HK-2 (cell line): ENCODE measurements around the gene MYO6.

ENCODE experiments used
- DNase-seq: peaks from one replicate; pipeline ENCODE4 v3.0.0-alpha.2; 2018; ENCODE audit not compliant: unreplicated experiment

MYO6 gene

DNA sequence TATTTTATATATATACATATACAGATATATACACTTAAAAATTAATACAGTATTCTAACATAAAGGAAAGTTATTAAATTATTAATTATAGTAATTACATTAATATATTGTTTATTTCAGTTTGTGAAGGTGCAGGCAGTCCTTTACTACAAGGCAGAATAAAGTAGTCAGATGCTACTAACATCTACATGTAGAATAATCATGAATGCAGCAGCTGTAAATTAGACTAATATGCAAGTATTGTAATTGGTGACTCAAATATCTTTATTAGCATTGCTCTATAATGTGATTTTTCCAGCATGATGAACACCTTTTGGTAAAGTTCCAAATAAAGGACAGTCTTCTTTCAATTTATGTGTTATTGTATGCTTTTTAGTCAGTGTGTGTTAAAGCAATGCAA is 17.3 kb downstream of the MYO6 start:
- DNase-seq, result no peak

DNA sequence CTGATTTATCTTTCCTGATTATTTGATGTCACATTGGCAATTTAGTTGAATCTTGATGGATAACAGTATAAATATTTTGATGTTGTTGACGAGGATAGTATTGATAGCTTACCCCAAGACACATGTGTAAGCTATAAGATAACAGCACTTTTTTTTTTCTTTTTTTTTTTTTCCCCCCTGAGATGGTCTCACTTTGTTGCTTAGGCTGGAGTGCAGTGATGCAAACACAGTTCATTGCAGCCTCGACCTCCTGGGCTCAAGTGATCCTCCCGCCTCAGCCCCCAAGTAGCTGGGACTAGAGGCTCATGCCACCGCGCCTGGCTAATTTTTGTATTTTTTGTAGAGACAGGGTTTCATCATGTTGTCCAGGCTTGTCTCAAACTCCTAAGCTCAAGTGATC is 21.8 kb downstream of the MYO6 start:
- DNase-seq, result no peak

DNA sequence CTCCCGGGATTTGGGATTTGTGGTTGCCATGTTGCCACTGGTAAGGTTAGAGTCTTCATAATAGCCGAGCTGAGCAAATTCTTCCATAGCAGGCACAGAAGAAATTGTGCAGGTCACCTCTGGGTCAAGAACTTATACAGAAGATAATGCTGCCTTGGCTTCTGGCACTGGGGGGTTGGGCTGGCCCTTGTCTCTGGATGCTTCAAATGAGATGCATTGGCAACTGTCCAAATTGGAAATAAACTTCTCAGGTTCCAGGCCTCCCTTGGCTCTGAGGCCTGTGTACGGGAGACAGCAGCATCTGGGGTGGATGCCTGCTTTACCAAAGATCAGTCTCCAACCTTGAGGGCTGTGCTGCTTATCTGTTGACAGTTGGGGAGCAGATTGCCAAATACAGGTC is 26.2 kb downstream of the MYO6 start:
- no peak for DNase-seq

DNA sequence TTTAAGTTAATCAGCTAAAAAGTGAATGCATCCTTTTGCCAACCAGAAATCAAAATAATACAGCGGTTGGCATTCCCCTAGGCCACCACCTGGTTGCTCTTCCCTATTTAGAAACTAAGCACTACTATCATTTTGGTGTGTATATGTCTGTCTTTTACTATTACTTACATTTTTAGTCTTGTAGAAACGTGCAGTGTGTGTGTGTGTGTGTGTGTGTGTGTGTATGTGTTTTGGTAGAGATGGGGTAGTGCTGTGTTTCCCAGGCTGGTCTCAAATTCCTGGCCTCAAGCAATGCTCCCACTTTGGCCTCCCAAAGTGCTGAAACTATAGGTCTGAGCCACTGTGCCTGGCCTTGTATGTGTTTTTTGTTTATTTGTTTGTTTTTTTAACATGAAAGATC is 27.4 kb downstream of the MYO6 start:
- DNase-seq, result no peak

DNA sequence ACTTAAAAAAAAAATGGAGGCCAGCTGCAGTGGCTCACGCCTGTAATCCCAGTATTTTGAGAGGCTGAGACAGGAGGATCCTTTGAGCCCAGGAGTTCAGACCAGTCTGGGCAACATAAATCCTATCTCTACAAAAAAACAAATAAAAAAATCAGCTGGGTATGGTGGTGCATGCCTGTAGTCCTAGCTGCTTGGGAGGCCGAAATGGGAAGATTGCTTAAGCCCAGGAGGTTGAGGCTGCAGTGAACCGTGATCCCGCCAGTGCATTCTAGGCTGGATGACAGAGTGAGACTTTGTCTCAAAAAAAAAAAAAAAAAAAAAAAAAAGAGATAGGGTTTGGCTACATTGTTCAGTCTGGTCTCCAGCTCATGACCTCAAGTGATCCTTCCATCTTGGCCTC is 29.7 kb downstream of the MYO6 start:
- DNase-seq, result no peak

DNA sequence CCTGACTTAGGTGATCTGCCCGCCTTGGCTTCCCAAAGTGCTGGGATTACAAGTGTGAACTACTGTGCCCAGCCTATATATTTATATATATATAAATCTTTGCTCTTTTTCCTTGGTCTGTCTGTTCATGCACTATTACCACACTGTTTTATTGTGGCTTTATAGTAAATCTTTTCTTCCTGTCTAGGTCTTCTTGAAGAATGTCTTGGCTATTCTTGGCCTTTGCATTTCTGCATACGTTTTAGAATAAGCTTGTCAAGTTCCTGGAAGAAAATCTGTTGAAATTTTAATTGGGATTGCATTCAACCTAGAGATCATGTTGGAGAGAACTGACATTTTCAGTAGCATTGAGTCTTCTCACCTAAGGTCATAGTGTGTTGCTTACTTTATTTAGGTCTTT is 37.1 kb downstream of the MYO6 start:
- no peak for DNase-seq

DNA sequence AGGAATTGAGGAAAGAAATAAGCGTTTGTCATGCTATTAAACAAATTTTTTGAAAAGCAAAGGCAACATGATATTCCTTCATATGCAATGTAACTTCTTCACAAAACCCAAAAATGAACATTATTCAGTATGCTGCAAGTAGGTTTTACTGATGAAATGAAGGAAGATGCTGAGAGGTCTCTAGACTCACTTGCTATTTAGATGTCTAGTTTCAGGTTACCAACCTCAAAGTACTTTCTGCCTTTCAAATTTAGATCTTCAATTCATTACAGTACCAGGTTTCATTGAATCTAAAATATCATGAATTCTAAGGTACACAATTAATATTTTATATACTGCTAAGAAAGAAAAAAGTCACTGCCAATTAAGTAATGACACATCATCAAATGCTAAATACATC is 39.9 kb downstream of the MYO6 start:
- no peak for DNase-seq

DNA sequence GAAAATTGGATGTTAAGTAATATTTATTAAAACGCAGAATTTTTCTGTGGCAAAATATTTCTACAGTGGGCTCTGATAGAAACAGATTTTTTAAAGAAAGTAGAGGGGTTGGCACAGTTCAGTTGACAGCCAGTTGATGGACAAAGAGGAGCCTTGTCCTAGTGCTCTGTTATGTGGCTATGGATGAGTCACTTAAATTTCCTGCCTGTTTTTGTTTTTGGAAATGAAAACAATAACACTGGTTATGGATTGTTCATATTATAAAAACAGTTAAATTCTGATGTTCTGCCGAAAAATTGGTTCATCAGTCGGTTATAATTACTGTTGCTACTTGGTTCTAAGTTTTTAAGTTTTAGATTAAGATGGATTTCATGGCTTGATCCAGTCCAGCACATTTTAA is 42.8 kb downstream of the MYO6 start:
- no peak for DNase-seq

DNA sequence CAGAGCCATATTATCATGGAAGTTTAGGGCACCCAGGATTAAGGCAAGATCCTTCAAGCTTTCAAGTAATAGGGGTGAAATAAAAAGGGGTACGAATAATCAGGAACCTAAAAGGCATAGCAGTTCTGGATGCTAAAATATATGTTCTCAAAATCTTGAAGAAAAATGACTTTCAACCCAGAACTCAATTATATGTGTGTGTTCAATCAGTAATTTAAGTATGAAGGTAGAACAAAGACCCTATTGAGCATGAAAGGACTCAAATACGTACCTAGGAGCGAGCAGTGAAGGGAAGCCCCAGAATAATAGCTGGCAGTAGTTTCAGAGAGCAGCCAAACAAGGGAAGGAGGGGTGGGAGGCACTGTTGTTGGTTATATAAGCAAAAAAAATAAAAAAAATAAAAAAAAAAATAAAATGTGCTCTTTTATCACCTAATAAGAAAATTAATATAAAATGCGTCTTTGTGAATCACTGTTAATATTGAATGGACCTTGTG is 45.4 kb downstream of the MYO6 start:
- DNase-seq, result no peak

DNA sequence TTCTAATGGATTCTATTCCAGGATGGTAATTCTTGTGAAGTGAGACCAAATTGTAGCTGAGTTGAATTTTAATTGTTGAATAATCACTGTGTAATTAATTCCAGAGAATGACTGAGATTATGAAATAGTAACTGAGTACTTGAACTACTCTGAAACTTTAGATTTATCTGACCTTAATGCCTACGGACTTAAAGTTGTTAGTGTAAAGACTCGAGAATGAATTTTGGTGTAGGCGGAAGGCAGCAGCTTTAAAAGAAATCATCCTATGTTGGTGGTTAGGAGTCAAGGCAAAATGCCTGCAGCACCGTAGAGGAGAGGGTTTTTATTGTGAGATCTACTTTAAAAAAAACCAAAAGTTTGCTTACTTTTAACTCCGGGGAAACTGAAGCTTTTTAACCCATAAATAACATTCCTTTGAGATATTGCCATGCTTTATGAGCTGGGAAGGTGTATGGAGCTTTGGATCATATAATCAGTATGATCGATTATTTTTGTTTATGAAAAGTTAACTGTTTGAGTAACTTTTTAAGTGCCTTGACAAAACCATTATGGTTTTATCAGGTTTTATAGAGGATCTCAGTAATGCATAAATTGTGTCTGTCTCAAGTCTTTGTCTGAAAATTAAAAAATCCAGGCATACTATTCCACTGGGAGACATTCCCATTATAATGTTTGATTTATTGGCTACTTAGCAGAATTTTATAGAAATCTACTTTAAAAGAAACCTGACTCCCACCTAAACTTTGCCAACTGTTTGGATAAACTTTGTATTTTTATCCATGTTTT is 46.1 kb downstream of the MYO6 start:
- no peak for DNase-seq

DNA sequence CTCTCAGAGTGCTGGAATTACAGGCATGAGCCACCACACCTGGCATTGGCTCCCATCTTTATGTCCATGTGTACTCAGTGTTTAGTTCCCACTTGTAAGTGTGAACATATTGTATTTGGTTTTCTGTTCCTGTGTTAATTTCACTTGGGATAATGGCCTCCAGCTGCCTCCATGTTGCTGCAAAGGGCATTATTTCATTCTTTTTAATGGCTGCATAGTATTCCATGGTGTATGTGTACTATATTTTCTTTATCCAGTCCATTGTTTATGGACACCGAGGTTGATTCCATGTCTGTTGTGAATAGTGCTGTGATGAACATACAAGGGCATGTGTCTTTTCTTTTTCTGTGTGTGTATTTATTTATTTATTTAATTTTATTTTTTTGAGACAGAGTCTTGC is 47.7 kb downstream of the MYO6 start:
- DNase-seq, result no peak

DNA sequence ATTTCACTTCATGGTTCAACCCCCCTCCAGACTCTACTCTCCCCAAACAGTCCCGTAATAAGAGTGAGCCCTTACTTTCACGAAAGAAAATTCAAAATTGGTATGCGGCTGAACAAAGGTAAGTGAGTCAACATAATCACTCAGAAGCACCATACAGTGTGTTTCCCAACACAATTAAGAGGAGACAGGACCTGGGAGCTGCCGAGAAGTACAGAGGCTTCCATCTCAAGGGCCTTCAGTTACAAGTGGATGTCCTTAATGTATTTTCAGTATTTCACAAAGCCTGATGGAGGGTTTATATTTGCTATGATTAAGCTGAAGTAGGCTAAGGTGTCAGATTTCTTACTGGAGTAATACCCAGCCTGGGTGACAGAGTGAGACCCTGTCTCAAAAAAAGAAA is 51.1 kb downstream of the MYO6 start:
- no peak for DNase-seq

DNA sequence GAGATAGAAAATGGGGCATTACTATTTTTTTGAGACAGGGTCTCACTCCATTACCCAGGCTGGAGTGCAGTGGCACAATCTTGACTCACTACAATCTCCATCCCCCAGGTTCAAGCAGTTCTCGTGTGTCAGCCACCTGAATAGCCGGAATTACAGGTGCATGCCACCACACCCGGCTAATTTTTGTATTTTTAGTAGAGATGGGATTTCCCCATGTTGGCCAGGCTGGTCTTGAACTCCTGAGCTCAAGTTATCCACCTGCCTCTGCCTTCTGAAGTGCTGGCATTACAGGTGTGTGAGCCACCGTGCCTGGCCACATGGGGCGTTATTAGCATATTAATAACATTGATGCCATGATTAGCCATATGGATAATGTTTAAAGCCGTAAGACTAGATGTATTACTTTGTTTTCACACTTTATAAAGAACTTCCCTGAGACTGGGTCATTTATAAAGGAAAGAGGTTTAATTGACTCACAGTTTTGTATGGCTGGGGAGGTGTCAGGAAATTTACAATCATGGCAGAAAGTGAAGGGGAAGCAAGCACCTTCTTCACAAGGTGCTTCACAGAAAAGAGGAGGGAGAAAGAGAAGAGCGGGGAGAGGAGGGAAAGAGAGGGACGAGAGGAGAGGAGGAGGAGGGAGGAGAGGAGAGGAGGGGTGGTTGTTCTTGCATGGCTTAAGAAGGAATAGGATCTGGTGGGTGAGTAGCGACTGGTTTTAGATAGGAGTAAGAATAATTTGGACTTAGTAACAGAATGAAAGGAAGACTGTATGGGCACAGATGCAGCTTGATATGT is 51.9 kb downstream of the MYO6 start:
- no peak for DNase-seq

DNA sequence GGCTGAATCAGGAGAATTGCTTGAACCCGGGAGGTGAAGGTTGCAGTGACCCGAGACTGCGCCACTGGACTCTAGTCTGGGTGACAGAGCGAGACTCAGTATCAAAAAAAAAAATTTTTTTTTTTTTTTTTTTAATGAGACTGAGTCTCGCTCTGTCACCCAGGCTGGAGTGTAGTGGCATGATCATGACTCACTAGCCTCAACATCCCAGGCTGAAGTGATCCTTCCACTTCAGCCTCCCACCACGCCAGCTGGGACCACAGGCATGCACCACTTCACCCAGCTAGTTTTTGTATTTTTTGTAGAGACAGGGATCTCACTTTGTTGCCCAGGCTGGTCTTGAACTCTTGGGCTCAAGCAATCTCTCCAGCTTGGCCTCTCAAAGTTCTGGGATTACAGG is 53.3 kb downstream of the MYO6 start:
- DNase-seq, result peak; percentile 70

DNA sequence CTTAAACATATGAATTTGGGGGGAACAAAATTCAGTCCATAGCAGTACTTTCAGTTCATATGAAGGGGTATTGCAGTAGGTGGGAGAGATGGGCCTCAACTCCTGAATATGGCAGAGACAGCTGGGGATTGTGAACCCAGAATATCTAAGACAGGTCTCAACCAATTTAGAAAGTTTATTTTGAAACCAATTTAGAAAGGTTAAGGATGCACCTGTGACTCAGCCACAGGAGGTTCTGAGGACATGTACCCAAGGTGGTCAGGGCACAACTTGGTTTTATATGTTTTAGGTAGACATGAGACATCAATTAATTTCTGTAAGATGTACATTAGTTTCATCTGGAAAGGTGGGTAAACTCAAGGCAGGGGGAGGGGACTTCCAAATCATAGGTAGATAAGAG is 59.5 kb downstream of the MYO6 start:
- DNase-seq, result no peak

DNA sequence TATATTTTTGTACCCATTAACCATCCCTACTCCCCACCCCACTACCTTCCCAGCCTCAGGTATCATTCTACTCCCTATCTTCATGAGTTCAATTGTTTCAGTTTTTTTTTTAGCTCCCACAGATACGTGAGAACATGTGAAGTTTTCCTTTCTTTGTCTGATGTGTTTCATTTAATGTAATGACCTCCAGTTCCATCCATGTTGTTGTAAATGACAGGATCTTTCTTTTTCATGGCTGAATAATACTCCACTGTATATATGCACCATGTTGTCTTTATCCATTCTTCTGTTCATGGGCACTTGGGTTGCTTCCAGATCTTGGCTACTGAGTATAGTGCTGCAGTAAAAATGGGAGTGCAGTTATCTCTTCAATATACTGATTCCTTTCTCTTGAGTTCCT is 63.5 kb downstream of the MYO6 start:
- DNase-seq, result no peak

DNA sequence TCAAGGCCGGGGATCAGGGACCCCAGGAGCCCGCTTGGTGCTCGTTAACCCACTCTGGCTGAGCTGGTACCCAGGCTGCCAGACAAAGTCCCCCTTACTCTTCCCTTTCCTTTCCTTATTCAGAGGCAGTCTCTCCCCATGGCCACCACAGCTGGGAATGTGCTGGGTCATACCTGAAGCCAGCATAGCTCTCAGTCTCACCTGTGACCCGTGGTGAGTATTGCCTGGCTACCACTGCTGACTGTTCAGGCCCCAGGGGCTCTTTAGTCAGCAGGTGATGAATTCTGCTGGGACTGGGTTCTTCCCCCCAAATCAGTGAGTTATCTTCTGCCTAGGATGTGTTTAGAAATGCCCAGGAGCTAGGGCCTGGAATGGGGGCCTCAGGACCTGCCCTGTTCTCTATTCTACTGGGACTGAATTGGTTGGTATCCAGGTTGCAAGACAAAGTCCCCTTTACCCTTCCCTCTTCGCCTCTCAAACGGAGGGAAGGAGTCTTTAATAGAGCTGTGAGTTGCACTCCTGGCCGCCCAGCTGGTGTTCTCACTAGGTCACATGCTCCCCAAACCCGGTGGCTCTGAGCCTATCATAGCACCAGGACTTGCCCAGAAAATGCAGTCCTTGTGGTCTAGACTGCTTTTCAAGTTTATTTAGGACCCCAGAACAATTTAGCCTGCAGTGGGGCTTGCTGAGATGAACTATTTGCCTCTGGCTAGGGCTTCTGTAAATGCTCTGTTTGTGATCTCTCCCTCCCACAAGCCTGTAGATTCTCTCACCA is 64.6 kb downstream of the MYO6 start:
- DNase-seq, result no peak

DNA sequence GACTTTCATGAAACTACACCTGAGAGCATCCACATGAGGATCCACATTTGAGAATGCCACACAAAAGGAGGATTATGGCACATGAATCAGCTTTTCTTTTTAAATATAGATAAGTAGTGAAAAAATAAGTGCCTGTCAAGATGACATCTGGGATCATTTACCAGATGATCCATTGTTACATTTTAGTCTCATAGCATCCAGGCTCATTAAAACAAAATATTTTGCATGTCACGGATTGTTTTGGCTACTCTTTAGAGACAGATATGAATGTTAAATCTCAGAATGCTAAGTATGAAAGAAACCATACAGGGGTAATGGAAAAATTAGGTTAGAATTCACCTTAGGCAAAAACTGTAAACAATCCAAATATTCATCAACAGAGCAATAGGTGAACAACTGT is 66.7 kb downstream of the MYO6 start:
- DNase-seq, result no peak

DNA sequence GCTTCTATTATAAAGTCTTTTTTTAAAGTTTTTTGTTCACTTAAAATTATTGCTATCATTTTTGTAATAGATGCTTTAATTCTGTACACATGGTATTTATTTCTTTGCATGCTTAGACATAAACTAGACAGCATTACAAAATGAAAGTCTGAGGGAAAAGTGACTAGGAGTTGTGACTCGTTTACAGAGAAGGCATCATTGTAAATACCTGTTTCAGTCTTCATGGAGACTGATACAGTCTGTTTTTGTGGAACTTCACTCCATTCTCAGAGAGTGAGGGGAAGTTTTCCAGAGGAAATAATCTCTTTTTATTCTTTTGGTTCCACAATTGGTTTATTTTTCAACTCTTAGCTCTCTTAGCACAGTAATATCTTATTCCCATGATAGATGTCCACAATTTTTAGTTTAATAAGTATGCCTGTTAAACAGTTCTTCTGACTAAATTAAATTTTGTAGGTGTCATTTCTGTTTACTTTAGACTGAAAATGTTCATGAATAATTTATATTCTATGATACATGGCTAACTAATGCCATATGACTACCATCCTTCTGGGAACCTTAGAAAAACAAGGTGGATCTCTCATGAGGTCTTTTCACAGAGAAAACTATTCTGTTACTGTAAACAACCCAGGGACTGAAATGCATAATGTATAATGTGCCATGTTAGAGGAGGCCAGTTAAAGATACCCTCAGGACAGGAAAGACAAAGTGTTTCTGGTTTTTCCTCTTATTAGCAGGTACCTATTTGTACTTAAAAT is 69.2 kb downstream of the MYO6 start:
- DNase-seq, result no peak

DNA sequence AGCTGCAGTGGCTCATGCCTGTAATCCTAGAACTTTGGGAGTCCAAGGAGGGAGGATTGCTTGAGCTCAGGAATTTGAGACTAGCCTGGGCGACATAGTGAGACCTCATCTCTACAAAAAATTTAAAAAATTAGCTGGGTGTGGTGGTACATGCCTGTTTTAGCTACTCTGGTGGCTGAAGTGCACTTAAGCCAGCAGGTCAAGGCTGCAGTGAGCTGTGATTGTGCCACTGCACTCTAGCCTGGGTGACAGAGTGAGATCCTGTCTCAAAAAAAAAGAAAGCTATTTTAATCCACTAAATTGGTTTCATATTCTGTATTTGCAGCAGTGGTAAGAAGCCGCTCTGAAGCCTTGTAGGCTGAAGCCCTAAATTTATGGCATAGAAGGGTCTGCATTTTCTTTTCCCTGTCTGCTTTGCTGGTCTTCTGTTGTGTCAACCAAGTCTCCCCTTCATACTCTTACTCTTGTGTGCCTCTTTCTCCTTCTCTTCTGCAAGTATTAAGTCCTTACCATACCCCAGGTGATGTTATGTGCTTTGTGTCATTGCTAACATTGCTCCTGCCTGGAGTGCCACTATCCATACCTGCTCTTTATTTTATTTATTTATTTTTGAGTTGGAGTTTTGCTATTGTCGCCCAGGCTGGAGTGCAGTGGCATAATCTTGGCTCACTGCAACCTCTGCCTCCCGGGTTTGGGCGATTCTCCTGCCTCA is 70.9 kb downstream of the MYO6 start:
- DNase-seq, result no peak

DNA sequence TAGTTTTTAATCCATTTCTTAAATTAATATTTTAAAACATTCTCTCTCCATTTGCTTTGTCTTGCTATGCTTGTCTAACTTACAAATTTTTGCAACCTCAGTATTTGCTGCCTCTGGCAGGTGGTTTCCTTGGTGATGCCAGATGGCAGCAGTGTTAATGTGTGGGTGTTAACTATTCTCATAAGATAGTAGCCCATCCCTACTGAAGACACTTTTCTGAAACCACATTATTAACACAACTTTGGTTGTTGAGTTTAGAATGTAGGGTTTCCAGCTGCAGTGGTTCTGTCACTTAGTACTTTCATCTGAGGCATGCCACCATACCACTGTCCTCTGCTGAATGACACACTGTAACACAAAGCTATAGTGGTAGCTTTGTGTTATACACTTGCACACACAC is 75.1 kb downstream of the MYO6 start:
- no peak for DNase-seq
